GM19035 (cell line): Measurements from ENCODE around the gene SVIL.
"Not testable (repeated sequence)": the region's sequence is repeated elsewhere in the genome, so short reads cannot be mapped to it uniquely, and the experiment has no call there.

Experiments
- ATAC-seq: cut with Tn5 transposase; IDR thresholded peaks from one replicate; pipeline ENCODE4 v1.9.1; 2021; ENCODE audit not compliant: unreplicated experiment

SVIL gene

DNA sequence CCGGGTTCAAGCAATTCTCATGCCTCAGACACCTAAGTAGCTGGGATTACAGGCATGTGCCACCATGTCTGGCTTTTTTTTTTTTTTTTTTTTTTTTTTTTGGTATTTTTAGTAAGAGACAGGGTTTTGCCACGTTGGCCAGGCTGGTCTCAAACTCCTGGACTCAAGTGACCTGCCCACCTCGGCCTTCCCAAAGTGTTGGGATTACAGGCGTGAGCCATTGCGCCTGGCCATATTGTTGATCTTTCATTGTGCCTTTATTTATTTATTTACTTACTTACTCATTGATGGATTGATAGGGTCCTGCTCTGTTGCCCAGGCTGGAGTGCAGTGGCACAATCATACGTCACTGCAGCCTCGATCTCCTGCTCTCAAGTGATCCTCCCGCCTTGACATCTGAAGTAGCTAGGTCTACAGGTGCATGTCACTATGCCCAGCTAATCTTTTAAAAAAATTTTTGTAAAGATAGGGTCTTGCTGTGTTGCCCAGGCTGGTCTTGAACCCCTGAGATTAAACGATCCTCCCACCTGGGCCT is 30.4 kb downstream of the SVIL start:
- ATAC-seq, result no peak

DNA sequence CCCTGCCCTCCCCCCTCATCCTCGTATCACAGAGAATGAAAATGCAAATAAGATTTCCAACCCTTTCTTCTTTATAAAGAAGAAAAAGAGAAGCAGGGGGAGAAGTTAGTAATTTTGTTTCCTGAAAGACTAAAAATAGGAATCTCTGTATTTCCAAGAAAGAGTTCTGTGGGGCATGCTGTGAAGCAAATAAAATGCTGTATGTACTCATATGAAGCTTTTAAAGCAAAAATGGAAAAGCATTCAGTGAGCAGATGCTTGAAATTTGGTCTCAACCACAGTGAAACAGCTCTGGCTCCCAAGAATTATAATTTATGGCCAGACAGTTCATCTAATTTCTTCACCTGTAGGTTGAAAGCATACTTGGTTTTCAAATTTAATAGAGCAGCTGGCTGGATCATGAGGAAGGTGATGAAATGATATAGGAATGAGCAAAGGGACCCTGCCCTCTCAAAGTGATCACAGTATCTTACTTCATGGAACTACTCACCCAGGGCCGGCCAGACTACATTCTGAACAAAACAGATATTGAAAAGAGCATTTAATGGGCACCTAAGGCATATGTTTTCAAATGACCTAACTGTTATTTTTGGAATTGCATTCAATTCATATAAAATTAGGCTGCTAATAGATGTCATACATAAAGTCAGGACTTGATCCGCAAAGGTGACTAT is 31.4 kb downstream of the SVIL start:
- no peak for ATAC-seq

DNA sequence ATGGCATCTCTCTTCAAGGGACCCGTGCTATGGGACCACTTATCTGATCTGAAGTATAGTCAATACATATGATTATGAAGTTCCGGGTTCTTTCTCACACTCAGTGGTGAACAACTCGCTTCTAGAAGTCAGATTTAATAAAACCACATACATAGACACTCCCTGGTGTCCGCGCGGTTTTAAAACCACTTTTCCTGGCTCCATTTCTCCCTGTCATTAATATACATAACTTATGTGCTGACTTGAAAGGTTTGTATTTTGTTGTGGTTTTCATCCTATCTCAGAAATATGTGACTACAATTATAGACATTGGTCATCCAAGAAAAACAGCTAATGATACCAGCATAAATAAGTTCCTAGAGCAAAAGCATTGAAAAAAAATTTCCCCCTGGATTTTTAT is 34.0 kb downstream of the SVIL start:
- ATAC-seq, result no peak

DNA sequence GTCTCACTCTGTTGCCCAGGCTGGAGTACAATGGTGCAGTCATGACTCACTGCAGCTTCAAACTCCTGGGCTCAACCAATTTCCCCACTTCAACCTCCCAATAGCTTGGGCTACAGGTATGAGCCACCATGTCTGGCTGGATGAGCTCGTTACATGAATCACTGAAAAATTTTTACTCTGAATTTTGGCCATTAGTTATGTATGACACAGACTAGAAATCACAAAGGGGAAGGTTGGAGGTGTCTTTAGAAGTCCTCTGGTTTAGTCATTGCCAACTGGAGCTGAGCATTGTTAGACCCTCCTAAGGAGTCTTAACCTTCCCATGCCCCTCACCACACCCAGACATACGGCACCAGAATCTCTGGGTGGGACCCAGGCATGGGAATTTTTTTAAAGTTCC is 34.7 kb downstream of the SVIL start:
- ATAC-seq, result no peak

DNA sequence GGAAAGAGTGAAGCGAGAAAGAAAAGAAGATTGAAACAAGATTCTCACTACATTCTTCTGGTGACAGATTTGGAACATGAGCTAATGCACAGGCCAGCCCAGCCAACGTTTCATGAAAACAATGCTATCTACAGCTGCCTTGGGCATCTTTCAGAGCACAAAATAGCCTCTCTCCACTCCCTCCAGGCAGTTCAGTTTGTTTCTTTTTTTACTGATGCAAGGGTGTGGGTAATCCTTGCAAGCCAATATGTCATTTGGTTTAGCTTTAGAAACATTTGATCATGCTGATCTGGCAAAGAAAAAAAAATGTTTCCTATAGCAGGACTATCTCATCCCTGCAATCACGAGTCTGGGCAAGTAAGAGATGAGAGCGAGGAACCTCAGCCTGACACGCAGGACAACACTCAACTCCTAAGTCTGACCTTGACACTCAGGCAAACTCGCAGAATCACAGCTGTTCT is 35.9 kb downstream of the SVIL start:
- no peak for ATAC-seq

DNA sequence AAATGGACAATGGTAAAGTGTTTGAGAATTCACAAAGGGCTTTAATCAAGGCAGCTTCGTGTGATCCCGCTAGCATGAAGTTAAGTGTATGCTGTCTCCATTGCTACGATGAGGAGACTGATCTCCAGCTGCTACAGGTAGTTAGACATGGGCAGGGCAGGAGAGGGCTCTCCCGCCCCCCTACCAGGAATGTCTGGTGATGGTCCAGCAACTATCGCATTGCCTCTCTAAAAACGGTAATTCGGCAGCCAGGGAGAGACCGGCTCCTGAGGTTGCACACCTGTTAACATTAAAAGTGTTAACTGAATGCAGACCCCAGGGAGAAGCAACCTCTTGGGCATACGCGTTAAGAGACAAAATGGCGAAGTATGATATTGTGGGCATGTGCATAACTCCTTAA is 37.9 kb downstream of the SVIL start:
- ATAC-seq, result no peak

DNA sequence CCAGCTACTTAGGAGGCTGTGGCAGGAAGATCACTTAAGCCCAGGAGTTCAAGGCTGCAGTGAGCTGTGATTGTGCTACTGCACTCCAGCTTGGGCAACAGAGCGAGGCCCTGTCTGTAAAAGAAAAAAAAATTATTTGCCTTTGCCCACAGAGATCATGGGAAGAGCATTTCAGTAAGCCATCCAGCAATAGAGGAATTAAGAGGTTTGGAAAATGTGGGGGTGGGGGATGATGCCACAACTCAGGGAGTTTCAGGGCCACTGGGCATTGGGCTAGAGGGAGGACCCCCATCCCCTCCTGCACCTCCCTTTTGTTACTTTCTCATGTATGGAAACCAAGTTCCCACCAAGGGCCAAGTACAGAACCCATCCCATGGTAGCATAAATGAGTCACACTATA is 38.4 kb downstream of the SVIL start:
- ATAC-seq, result no peak

DNA sequence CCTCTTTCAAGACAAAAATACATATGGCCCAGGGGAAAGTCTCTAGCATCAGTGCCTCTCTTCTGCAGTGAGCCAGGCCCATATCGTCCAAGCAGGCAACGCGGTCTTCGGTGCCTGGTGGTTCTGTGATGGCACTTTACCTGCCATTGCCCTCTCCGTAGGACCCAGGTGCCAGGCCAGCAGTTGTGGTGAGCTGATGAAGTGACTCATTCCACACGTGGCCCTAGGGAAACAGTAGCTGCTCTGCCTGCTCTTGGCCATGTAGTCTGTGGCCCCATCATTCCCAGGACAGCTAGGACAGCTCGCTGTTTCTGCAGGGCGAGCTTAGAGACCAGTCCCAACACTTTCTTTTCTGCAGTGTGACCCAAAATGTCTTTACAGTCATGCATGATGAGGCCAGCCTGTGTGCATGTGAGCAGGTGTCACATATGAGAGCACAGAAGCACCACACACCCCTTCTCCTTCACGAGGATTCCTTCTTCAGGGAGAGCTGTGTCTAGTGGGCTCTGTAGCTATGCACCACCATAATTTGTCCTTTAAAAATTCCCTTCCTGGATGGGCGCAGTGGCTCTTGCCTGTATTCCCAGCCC is 39.0 kb downstream of the SVIL start:
- no peak for ATAC-seq

DNA sequence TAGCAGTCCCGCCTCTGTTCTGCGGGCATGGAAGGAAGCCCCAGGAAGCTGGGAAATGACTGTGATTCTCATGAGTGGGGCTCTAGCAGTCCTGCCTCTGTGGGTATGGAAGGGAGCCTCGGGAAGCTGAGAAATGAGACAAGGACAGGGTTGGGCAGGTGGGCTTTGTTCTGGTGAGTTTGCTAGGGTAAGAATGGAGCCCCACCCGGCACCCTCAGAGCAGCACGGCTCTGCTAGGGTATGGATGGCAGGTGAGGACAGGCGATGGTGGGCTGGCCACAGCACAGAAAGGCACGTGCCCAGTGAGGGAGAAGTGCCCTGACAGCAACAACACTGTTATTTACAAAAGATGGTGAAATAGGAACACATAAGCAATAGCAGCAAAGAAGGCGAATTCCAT is 39.6 kb downstream of the SVIL start:
- ATAC-seq, result no peak

DNA sequence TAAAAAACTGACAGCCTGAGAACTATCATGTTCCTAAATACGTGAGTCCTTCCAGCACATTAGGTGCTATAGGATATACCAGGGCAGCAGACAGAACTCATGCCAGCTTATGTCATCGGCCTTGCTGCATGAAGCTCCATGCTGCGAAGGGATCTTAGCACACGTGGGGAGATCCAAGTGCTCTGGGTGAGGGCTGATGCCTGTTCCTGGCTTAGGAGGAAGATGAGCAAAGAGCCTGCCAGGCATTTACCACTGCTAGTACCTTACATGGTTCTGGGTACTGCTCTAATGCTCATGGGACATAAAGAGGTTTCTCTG is 43.2 kb downstream of the SVIL start:
- ATAC-seq, result no peak

DNA sequence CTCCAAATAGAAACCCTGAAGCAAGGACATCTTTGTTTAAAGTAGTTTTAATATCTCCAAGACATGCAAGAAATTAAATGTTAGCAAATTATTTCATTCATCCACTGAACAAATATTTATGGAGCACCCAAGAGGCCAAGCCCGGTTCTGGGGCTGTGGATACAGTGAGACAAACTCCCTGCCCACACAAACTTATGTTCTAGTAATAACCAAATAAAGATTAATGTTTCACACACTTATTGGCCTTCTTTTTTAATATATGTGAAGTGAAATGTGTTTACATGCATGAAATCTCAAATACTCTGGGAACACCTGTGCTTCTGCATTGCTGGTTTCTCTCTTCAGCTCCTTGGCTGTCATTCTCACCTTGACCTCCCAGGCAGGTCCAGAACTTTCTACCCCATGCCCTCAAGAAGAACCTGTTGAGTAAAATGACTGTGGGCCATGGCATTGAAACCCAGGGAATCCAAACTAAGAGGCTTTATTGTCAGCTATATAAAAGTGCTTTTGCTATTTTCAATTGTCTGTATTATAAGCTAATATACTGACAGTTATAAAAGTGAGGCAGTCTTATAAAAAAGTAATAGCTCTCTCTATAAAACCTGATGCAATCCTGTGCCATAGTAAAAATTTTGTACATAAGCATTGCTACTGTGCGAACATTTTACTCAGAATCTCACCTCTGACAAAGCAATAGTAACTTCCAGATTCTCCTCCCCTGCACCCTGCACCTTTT is 43.7 kb downstream of the SVIL start:
- ATAC-seq, result no peak

DNA sequence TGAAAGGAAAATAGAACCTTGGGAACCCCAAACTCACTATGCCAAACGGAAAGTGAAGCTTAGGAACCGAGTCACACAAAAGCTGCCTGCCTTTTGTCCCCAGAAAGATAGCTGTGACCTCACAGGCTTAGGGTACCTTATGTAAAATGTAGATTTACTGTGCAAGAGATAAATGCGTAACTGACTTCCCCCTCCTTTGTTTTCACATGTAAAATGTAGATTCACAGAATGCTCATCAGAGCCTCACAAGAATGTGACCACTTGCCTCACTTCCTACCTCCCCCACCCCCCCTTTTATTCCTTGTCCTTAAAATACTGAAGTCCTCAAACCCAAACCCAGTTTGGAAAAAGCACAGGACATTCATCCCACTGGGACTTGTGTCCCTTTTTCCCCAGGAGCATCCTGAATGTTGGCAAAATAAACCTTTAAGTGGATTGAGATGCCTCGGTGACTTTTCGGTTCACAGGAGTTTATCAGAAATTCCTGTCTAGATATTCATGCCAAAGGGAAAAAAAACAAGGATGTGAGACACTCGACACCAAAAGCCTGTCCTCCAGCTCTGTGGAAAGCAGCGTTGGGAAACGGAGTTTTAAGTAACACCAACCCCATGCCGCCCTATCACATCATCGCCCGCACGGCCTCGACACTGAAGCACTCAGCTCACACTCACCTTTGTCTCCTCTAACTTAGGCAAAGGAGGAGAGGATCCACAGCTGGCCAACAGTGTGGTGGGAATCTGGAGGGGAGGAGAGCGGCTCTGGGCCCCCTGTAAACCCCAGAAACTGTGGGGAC is 45.9 kb downstream of the SVIL start:
- ATAC-seq, result no peak

DNA sequence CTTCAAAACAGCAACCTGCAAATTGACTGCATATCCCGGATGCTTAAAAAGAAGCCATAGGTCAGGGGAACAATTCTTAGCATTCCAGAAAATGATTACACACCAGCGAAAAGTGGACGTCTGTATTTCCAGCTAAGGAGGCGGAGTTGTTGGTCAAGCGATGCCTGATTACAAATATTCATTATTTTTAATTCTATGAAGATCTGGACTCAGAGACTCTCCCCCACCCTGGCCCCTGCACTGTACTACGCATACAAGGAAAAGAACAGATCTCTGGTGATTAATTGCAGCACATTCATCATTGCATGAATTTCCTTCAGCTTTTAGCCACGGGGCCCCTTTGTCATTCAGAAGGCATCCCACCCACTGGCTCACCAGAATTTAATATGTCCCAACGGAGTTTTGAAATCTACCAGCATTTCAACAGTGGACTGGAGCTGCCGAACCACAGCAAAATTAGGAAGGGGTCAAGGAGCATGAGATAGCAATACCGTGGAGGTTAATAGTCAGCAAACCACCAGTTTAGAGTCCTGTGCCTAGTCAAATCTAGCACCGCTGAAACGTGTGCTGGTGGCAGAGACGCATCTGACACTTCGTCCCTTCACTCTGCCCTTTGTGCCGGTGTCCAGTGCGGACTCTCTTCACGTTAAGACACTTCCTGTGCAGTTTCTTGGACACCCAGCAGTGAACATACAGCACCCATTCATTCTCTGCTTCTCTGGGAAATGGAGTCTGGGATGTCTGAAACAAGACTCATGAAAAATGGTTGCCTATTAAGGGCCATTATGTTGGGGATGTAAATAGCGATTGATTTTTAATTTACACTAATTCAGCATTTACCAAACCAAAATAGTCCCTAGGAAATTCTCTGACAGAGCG is 46.8 kb downstream of the SVIL start:
- not testable (repeated sequence) for ATAC-seq

DNA sequence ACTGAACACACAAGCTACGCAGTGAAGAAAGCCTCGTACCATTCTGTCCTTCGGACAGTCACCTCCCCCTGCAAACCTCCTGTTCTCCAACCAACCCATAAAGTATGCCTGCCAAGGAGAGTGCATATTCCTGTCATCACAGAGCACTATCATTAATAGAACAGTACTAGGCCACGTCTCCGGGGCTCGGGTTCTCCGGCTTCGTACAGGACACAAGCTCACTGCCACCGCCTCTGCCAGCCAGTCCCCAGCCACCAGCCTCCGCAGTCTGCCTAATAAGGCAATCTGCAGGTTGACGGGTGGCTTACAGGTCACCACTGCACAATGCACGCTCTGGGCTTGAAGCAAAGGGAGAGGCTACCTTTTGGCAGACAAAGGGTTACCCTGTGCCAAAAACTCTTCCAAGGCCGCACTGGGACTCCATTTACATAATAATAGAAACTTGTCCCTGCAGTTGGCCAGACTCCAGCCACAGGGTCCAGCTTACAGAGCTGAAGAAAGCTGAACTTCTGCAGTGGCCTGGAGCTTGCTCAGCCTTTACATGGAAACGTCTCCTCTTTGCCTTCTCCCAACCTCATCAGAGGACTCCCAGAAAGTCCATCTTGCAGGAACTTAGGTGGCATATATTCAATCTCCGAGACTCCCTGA is 47.5 kb downstream of the SVIL start:
- ATAC-seq, result not testable (repeated sequence)

DNA sequence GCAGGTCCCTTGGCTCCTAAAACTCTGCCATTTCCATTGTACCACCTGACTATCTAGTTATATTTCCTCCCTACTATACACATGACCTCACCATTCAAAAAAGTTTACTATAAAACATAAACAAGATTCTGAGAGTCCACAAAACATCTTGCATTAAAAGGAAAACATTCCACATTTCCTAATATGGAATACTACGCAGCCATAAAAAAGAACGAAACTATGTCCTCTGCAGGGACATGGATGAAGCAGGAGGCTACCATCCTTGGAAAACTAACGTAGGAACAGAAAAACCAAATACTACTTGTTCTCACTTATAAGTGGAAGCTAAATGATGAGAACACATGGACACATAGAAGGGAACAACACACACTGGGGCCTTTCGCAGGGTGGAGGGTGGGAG is 48.3 kb downstream of the SVIL start:
- no peak for ATAC-seq

DNA sequence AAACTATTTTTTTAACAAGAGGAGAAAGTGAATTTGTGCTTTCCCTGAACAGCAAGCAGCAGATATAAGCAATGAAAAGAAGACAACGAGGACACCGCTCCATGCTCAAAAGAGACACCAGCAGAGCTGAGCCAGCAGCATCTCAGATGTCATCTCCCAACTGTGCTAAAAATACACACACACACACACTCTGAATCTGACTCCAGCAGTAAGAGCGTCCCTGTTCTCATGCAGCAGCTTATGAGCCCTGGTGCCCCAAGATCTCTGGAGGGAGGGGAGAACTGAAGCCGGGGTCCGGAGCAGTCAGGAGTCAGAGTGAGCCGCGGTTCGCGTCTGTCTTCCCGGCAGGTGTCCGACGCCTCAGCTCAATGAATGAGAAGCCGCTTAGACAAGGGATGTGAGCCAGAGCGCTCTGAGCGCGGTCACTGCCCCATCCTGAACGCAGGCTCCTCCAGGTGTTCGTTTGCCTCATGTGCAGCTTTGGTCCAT is 49.2 kb downstream of the SVIL start:
- no peak for ATAC-seq

DNA sequence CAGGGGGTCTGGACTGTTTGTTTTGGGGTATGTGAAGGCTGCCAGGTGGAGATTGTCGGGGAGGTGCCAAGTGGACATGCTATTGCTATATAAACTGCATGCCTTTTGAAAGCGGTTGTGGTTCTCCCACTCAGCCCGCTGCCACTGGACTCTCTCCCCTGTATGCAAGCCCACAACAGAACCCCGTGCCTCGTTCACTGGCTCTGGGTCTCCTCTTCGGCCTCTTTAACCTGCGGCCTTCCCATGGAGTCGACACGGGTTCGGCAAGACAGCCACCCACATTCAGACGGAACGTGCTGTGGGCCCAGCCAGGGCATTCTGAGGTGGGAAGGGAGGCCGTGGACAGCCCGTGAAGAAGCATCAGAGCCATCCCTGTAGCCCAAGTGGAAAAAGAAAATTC is 50.3 kb downstream of the SVIL start:
- no peak for ATAC-seq

DNA sequence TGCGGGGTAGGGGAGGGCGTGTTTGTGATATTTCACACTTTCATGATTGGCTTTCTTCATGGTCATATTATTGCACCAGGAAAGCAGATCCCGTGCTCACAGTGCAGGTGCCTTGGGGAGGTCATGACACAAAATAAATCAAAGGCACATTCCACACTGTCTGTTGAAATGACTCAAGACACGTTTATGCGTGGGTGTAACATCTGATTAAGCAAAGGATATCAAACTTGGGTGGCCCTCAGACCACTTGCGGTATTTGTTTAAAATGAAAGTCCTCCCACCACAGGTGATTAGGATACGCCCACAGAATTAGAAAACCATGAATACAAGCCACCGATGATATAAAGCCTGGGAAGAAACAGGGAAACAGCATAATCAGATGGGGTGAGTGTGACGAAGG is 51.1 kb downstream of the SVIL start:
- no peak for ATAC-seq

DNA sequence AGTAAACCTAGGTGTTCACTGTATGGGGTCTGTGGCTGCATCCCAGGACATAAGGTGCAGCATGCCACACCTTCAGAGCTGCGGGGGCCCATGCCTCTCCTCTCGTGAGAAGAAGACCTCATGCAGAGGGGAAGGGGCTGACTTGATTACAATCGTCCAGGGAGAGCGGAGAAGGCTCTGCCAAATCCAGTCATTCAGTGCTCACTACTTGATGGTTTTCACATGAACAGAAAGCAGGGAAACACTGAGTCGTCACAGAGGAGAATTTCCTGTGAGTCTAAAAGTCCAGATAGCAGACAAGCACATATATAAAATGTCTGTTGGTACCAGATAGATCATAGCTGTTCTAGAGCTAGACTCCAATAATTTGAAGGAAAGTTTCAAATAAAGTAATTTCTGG is 52.0 kb downstream of the SVIL start:
- not testable (repeated sequence) for ATAC-seq

DNA sequence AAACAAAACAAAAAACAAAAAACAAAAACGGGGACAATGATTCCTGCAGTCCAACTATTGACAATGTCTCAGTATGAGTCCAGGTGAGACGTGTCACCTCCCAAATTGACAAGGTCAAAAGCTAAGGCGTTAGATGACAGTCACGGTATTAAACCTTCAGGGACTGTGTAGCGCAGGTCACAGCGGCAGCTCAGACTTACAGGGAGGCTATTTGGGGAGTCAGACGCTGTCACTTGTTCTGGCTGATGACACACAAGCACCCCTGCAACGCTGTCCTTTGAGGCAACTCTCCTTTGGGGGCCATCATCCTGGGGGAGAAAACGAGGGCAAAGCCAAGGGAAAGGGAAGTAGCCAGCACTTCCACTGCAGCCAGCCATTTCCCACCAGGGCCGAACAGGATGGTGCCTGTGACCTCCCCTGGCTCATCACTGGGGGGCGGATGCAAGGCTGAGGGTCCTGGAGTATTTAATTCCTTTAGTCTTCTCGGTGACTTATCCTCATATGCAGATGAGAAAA is 55.3 kb downstream of the SVIL start:
- no peak for ATAC-seq
